B cell (primary cell): ENCODE data around the gene CPLANE1.
"Not testable (repeated sequence)": the region's sequence is repeated elsewhere in the genome, so short reads cannot be mapped to it uniquely, and the experiment has no call there.

Source experiments
- CTCF ChIP-seq: fragments of 200-600 bp; IDR thresholded peaks from one replicate; pipeline ENCODE4 v1.8.0; 2022; ENCODE audit warnings: antibody characterized with exemption, mild to moderate bottlenecking
- EZH2 ChIP-seq: IDR thresholded peaks from 2 replicates; pipeline ENCODE4 v1.6.1; 2012; ENCODE audit warnings: borderline replicate concordance, low read depth, mild to moderate bottlenecking, moderate library complexity, low read length; ENCODE audit not compliant: insufficient read depth, poor library complexity, severe bottlenecking

DNA sequence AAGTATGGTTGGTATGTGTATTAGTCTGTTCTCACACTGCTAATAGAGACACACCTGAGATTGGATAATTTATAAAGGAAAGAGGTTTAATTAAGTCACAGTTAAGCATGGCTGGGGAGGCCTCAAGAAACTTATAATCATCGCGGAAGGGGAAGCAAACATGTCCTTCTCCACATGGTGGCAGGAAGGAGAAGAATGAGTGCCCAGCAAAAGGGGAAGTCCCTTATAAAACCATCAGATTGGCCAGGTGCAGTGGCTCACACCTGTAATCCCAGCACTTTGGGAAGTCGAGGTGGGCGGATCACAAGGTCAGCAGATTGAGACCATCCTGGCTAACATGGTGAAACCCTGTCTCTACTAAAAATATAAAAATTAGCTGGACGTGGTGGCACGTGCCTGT is 113.9 kb downstream of the CPLANE1 start:
- TF ChIP-seq CTCF, EZH2: not testable (repeated sequence)
